ENCODE data around the gene ZPLD1.

ZPLD1 gene

GRCh38 chr3:102497571-102497970 is 62.8 kb downstream of the ZPLD1 start:
- no peaks in the 10 kb centered on the region for H3K9me3 ChIP-seq (ENCODE audit: control insufficient read depth, low read length)
- H3K4me1 ChIP-seq (ENCODE audit: control insufficient read depth, insufficient read depth, low read length) = no peaks in the 10 kb centered on the region
- no peaks in the 10 kb centered on the region for H3K36me3 ChIP-seq (ENCODE audit: control insufficient read depth, insufficient read depth, low read length)
- H3K9ac ChIP-seq (ENCODE audit: low read length) = no peak overlapping the region
- H3K4me3 ChIP-seq (ENCODE audit: low read length) = no peak overlapping the region
- no peaks in the 10 kb centered on the region for H3K27me3 ChIP-seq (ENCODE audit: control insufficient read depth, insufficient read depth, low read length)

GRCh38 chr3:102505542-102505941 is 70.7 kb downstream of the ZPLD1 start:
- Histone ChIP-seq H3K9ac (ENCODE audit: low read length) (no peak overlapping the region), H3K4me1 (ENCODE audit: control insufficient read depth, insufficient read depth, low read length) (no peaks in the 10 kb centered on the region), H3K27me3 (ENCODE audit: control insufficient read depth, insufficient read depth, low read length) (no peaks in the 10 kb centered on the region), H3K36me3 (ENCODE audit: control insufficient read depth, insufficient read depth, low read length) (no peaks in the 10 kb centered on the region), H3K9me3 (ENCODE audit: control insufficient read depth, low read length) (peaks cover 4% of the 10 kb centered on the region), H3K4me3 (ENCODE audit: low read length) (no peak overlapping the region)

GRCh38 chr3:102510663-102511062 is 75.8 kb downstream of the ZPLD1 start:
- H3K4me1 ChIP-seq (ENCODE audit: control insufficient read depth, insufficient read depth, low read length) = no peaks in the 10 kb centered on the region
- no peak overlapping the region for H3K4me3 ChIP-seq (ENCODE audit: low read length)
- no peak overlapping the region for H3K9ac ChIP-seq (ENCODE audit: low read length)
- no peaks in the 10 kb centered on the region for H3K36me3 ChIP-seq (ENCODE audit: control insufficient read depth, insufficient read depth, low read length)
- peaks cover 1% of the 10 kb centered on the region for H3K9me3 ChIP-seq (ENCODE audit: control insufficient read depth, low read length)
- H3K27me3 ChIP-seq (ENCODE audit: control insufficient read depth, insufficient read depth, low read length) = no peaks in the 10 kb centered on the region

- Histone ChIP-seq H3K4me3 (ENCODE audit: low read length) (no peak overlapping the region), H3K36me3 (ENCODE audit: control insufficient read depth, insufficient read depth, low read length) (no peaks in the 10 kb centered on the region), H3K9me3 (ENCODE audit: control insufficient read depth, low read length) (no peaks in the 10 kb centered on the region), H3K4me1 (ENCODE audit: control insufficient read depth, insufficient read depth, low read length) (no peaks in the 10 kb centered on the region), H3K9ac (ENCODE audit: low read length) (no peak overlapping the region), H3K27me3 (ENCODE audit: control insufficient read depth, insufficient read depth, low read length) (no peaks in the 10 kb centered on the region)
These were observed 76.4 kb downstream of the ZPLD1 start for GRCh38 chr3:102511168-102511567.

GRCh38 chr3:102511639-102512038 is 76.8 kb downstream of the ZPLD1 start:
- no peak overlapping the region for H3K9ac ChIP-seq (ENCODE audit: low read length)
- no peaks in the 10 kb centered on the region for H3K9me3 ChIP-seq (ENCODE audit: control insufficient read depth, low read length)
- no peak overlapping the region for H3K4me3 ChIP-seq (ENCODE audit: low read length)
- H3K4me1 ChIP-seq (ENCODE audit: control insufficient read depth, insufficient read depth, low read length) = no peaks in the 10 kb centered on the region
- no peaks in the 10 kb centered on the region for H3K27me3 ChIP-seq (ENCODE audit: control insufficient read depth, insufficient read depth, low read length)
- H3K36me3 ChIP-seq (ENCODE audit: control insufficient read depth, insufficient read depth, low read length) = no peaks in the 10 kb centered on the region

GRCh38 chr3:102512734-102513504 is 78.1 kb downstream of the ZPLD1 start:
- Histone ChIP-seq H3K4me1 (ENCODE audit: control insufficient read depth, insufficient read depth, low read length) (no peaks in the 10 kb centered on the region), H3K9ac (ENCODE audit: low read length) (no peak overlapping the region), H3K27me3 (ENCODE audit: control insufficient read depth, insufficient read depth, low read length) (no peaks in the 10 kb centered on the region), H3K36me3 (ENCODE audit: control insufficient read depth, insufficient read depth, low read length) (no peaks in the 10 kb centered on the region), H3K4me3 (ENCODE audit: low read length) (no peak overlapping the region), H3K9me3 (ENCODE audit: control insufficient read depth, low read length) (no peaks in the 10 kb centered on the region)

- Histone ChIP-seq H3K4me1 (ENCODE audit: control insufficient read depth, insufficient read depth, low read length) (no peaks in the 10 kb centered on the region), H3K4me3 (ENCODE audit: low read length) (no peak overlapping the region), H3K36me3 (ENCODE audit: control insufficient read depth, insufficient read depth, low read length) (no peaks in the 10 kb centered on the region), H3K9ac (ENCODE audit: low read length) (no peak overlapping the region), H3K9me3 (ENCODE audit: control insufficient read depth, low read length) (no peaks in the 10 kb centered on the region), H3K27me3 (ENCODE audit: control insufficient read depth, insufficient read depth, low read length) (no peaks in the 10 kb centered on the region)
These were observed 79.4 kb downstream of the ZPLD1 start for GRCh38 chr3:102514241-102514640.

- no peak overlapping the region for H3K9ac ChIP-seq (ENCODE audit: low read length)
- H3K36me3 ChIP-seq (ENCODE audit: control insufficient read depth, insufficient read depth, low read length) = no peaks in the 10 kb centered on the region
- no peaks in the 10 kb centered on the region for H3K27me3 ChIP-seq (ENCODE audit: control insufficient read depth, insufficient read depth, low read length)
- H3K9me3 ChIP-seq (ENCODE audit: control insufficient read depth, low read length) = no peaks in the 10 kb centered on the region
- no peak overlapping the region for H3K4me3 ChIP-seq (ENCODE audit: low read length)
- peaks cover 4% of the 10 kb centered on the region for H3K4me1 ChIP-seq (ENCODE audit: control insufficient read depth, insufficient read depth, low read length)
These were observed 86.4 kb downstream of the ZPLD1 start for GRCh38 chr3:102521246-102521645.

GRCh38 chr3:102525624-102526023 is 90.8 kb downstream of the ZPLD1 start:
- Histone ChIP-seq H3K9me3 (ENCODE audit: control insufficient read depth, low read length) (no peaks in the 10 kb centered on the region), H3K4me1 (ENCODE audit: control insufficient read depth, insufficient read depth, low read length) (peaks cover 4% of the 10 kb centered on the region), H3K4me3 (ENCODE audit: low read length) (no peak overlapping the region), H3K9ac (ENCODE audit: low read length) (no peak overlapping the region), H3K36me3 (ENCODE audit: control insufficient read depth, insufficient read depth, low read length) (no peaks in the 10 kb centered on the region), H3K27me3 (ENCODE audit: control insufficient read depth, insufficient read depth, low read length) (no peaks in the 10 kb centered on the region)

GRCh38 chr3:102526865-102527264 is 92.0 kb downstream of the ZPLD1 start:
- Histone ChIP-seq H3K4me3 (ENCODE audit: low read length) (no peak overlapping the region), H3K27me3 (ENCODE audit: control insufficient read depth, insufficient read depth, low read length) (no peaks in the 10 kb centered on the region), H3K36me3 (ENCODE audit: control insufficient read depth, insufficient read depth, low read length) (no peaks in the 10 kb centered on the region), H3K9me3 (ENCODE audit: control insufficient read depth, low read length) (no peaks in the 10 kb centered on the region), H3K4me1 (ENCODE audit: control insufficient read depth, insufficient read depth, low read length) (peaks cover 4% of the 10 kb centered on the region), H3K9ac (ENCODE audit: low read length) (no peak overlapping the region)

GRCh38 chr3:102528727-102529126 is 93.9 kb downstream of the ZPLD1 start:
- no peaks in the 10 kb centered on the region for H3K9me3 ChIP-seq (ENCODE audit: control insufficient read depth, low read length)
- no peak overlapping the region for H3K9ac ChIP-seq (ENCODE audit: low read length)

More at GRCh38 chr3:102528727-102529126, 93.9 kb downstream of the ZPLD1 start:
- Histone ChIP-seq H3K36me3 (ENCODE audit: control insufficient read depth, insufficient read depth, low read length) (no peaks in the 10 kb centered on the region), H3K4me3 (ENCODE audit: low read length) (no peak overlapping the region), H3K4me1 (ENCODE audit: control insufficient read depth, insufficient read depth, low read length) (peaks cover 4% of the 10 kb centered on the region), H3K27me3 (ENCODE audit: control insufficient read depth, insufficient read depth, low read length) (no peaks in the 10 kb centered on the region)
